ENCODE results near the gene CNOT9.

CNOT9 gene

GRCh38 chr2:218583983-218584850 is 15.6 kb downstream of the CNOT9 start:
- Histone ChIP-seq H3K36me3 (ENCODE audit: insufficient read depth, low read length) (peaks cover 79% of the 10 kb centered on the region), H2AFZ (ENCODE audit: low read length) (no peak overlapping the region), H3K9ac (ENCODE audit: low read length) (no peak overlapping the region), H3K9me2 (ENCODE audit: low read depth, low read length) (no peaks in the 10 kb centered on the region), H3K4me3 (ENCODE audit: low read depth, low read length, poor library complexity, severe bottlenecking) (no peak overlapping the region), H3K4me1 (ENCODE audit: insufficient read depth, low read length, severe bottlenecking) (no peaks in the 10 kb centered on the region), H4K20me1 (ENCODE audit: insufficient read depth, low read length) (no peaks in the 10 kb centered on the region; the same call in 1 of the 2 replicates), H3K27ac (ENCODE audit: low read depth, low read length, poor library complexity, severe bottlenecking) (no peak overlapping the region), H3K27me3 (ENCODE audit: insufficient read depth, low read length) (no peaks in the 10 kb centered on the region), H3F3A (ENCODE audit: insufficient read depth, low read length) (no peaks in the 10 kb centered on the region), H3K9me3 (ENCODE audit: low read length) (no peaks in the 10 kb centered on the region), H3K4me2 (ENCODE audit: low read length) (no peak overlapping the region), H3K79me2 (ENCODE audit: insufficient read depth, low read length) (peaks cover 3% of the 10 kb centered on the region; the same call in 1 of the 2 replicates)
- 0 out of 2 replicates have a peak, but pooled peaks have one; percentile 15 for TF ChIP-seq CTCF (IDR thresholded peaks at IDR 0.05; ENCODE audit: low read length)
- TF ChIP-seq EZH2 (IDR thresholded peaks at IDR 0.05; ENCODE audit: borderline replicate concordance, low read length), result no peak

GRCh38 chr2:218585541-218585940 is 16.9 kb downstream of the CNOT9 start:
- no peak overlapping the region for H3K4me3 ChIP-seq (ENCODE audit: low read depth, low read length, poor library complexity, severe bottlenecking)
- H3F3A ChIP-seq (ENCODE audit: insufficient read depth, low read length), result no peaks in the 10 kb centered on the region
- no peak overlapping the region for H3K27ac ChIP-seq (ENCODE audit: low read depth, low read length, poor library complexity, severe bottlenecking)
- H2AFZ ChIP-seq (ENCODE audit: low read length), result no peak overlapping the region
- no peaks in the 10 kb centered on the region for H3K9me3 ChIP-seq (ENCODE audit: low read length)
- no peak overlapping the region for H3K9ac ChIP-seq (ENCODE audit: low read length)
- H3K4me1 ChIP-seq (ENCODE audit: insufficient read depth, low read length, severe bottlenecking), result no peaks in the 10 kb centered on the region
- no peaks in the 10 kb centered on the region for H3K27me3 ChIP-seq (ENCODE audit: insufficient read depth, low read length)
- H3K9me2 ChIP-seq (ENCODE audit: low read depth, low read length), result no peaks in the 10 kb centered on the region
- no peaks in the 10 kb centered on the region; the same call in 1 of the 2 replicates for H3K79me2 ChIP-seq (ENCODE audit: insufficient read depth, low read length)
- peaks cover 88% of the 10 kb centered on the region for H3K36me3 ChIP-seq (ENCODE audit: insufficient read depth, low read length)
- no peak overlapping the region for H3K4me2 ChIP-seq (ENCODE audit: low read length)
- TF ChIP-seq EZH2 (IDR thresholded peaks at IDR 0.05; ENCODE audit: borderline replicate concordance, low read length) (no peak), CTCF (IDR thresholded peaks at IDR 0.05; ENCODE audit: low read length) (no peak)
- no peaks in the 10 kb centered on the region; the same call in 1 of the 2 replicates for H4K20me1 ChIP-seq (ENCODE audit: insufficient read depth, low read length)

- no peaks in the 10 kb centered on the region for H3K27me3 ChIP-seq (ENCODE audit: insufficient read depth, low read length)
- H3F3A ChIP-seq (ENCODE audit: insufficient read depth, low read length), result no peaks in the 10 kb centered on the region
- no peak overlapping the region for H2AFZ ChIP-seq (ENCODE audit: low read length)
Measured at GRCh38 chr2:218605432-218605831, 36.8 kb downstream of the CNOT9 start.

More at GRCh38 chr2:218605432-218605831, 36.8 kb downstream of the CNOT9 start:
- Histone ChIP-seq H3K9me2 (ENCODE audit: low read depth, low read length) (no peaks in the 10 kb centered on the region), H3K27ac (ENCODE audit: low read depth, low read length, poor library complexity, severe bottlenecking) (no peak overlapping the region), H4K20me1 (ENCODE audit: insufficient read depth, low read length) (no peaks in the 10 kb centered on the region), H3K4me3 (ENCODE audit: low read depth, low read length, poor library complexity, severe bottlenecking) (no peak overlapping the region), H3K36me3 (ENCODE audit: insufficient read depth, low read length) (no peaks in the 10 kb centered on the region), H3K4me2 (ENCODE audit: low read length) (no peak overlapping the region), H3K79me2 (ENCODE audit: insufficient read depth, low read length) (no peaks in the 10 kb centered on the region), H3K4me1 (ENCODE audit: insufficient read depth, low read length, severe bottlenecking) (no peaks in the 10 kb centered on the region), H3K9ac (ENCODE audit: low read length) (no peak overlapping the region), H3K9me3 (ENCODE audit: low read length) (no peaks in the 10 kb centered on the region)
- TF ChIP-seq EZH2 (IDR thresholded peaks at IDR 0.05; ENCODE audit: borderline replicate concordance, low read length) (no peak), CTCF (IDR thresholded peaks at IDR 0.05; ENCODE audit: low read length) (no peak)

Measured in OCI-LY1 (cell line).